Panc1 (cell line): ENCODE results near the gene DRD2. TPM values are rescaled to one million over a fixed set of nuclear protein-coding genes. Genes with fewer than 3 reads are reported as not detected.

Source experiments
- ATAC-seq: fragments of 200-7000 bp; cut with Tn5 transposase; 2 replicates; pipeline ENCODE4 v1.9.1; 2020; ENCODE audit warnings: mild to moderate bottlenecking, moderate library complexity
- BruUV-seq: library from RNA; stranded (reverse); fragments of 400-500 nt; replicated peaks from 2 replicates; lab custom pipeline; 2021; lab: Mats Ljungman, UMichigan
- CTCF ChIA-PET: fragments of 300-600 bp; sonication (Branson Sonifier 250); formaldehyde crosslinking; loops from one replicate; lab custom pipeline; 2022; ENCODE audit warnings: antibody characterized with exemption; lab: Charles Lee
- POLR2A ChIA-PET: fragments of 300-600 bp; sonication (Branson Sonifier 250); formaldehyde crosslinking; loops from one replicate; lab custom pipeline; 2022; ENCODE audit warnings: antibody characterized with exemption; lab: Charles Lee
- DNase-seq: peaks from one replicate; pipeline ENCODE4 v3.0.0-alpha.2; 2010; ENCODE audit warnings: low read depth, low spot score
- H3K27ac ChIP-seq: 2 replicates; pipeline ENCODE4 v1.5.1; 2011; ENCODE audit warnings: mild to moderate bottlenecking, low read length, inconsistent platforms
- H3K27me3 ChIP-seq: fragments of 200-500 bp; sonication (Bioruptor generic); 2 replicates; pipeline ENCODE4 v1.6.0; 2014; ENCODE audit warnings: low read length, inconsistent platforms; ENCODE audit not compliant: control insufficient read depth, insufficient read depth
- H3K36me3 ChIP-seq: fragments of 200-500 bp; sonication (Bioruptor generic); 2 replicates; pipeline ENCODE4 v1.5.1; 2014; ENCODE audit warnings: inconsistent platforms, mild to moderate bottlenecking, low read length, moderate library complexity; ENCODE audit not compliant: control insufficient read depth, insufficient read depth
- H3K4me1 ChIP-seq: 2 replicates; pipeline ENCODE4 v1.5.1; 2011; ENCODE audit warnings: inconsistent platforms, mild to moderate bottlenecking, low read length, moderate library complexity; ENCODE audit not compliant: control insufficient read depth, insufficient read depth
- H3K4me3 ChIP-seq, 2 experiments: 2 replicates each; pipeline ENCODE4 v1.5.1; 2011 to 2012; ENCODE audit warnings: low read depth in 2 of 2, low read length in 2 of 2, mild to moderate bottlenecking in 2 of 2, inconsistent platforms in 1 of 2, moderate library complexity in 1 of 2
- H3K9me3 ChIP-seq: fragments of 200-500 bp; sonication (Bioruptor generic); 2 replicates; pipeline ENCODE4 v1.5.1; 2014; ENCODE audit warnings: low read depth, mild to moderate bottlenecking, inconsistent platforms, low read length, moderate library complexity; ENCODE audit not compliant: control insufficient read depth, insufficient read depth
- POLR2AphosphoS5 ChIP-seq: IDR thresholded peaks from 2 replicates; pipeline ENCODE4 v1.6.1; 2012; ENCODE audit warnings: mild to moderate bottlenecking, low read depth, low read length, moderate library complexity
- REST ChIP-seq, 2 experiments: IDR thresholded peaks; 2 replicates each; pipeline ENCODE4 v1.6.1; 2011 to 2012; ENCODE audit warnings: low read depth in 2 of 2, control low read depth in 1 of 2, low read length in 1 of 2, mild to moderate bottlenecking in 1 of 2, moderate library complexity in 1 of 2; ENCODE audit not compliant: insufficient read depth in 1 of 2
- SIN3A ChIP-seq: IDR thresholded peaks from 2 replicates; pipeline ENCODE4 v1.6.1; 2012; ENCODE audit warnings: low read depth, mild to moderate bottlenecking, low read length, moderate library complexity, borderline replicate concordance; ENCODE audit not compliant: insufficient read depth
- TCF7L2 ChIP-seq: IDR thresholded peaks from 2 replicates; pipeline ENCODE4 v1.6.1; 2011; ENCODE audit warnings: mild to moderate bottlenecking, low read depth, low read length, inconsistent platforms
- in situ Hi-C: cut with HindIII; loops from 2 replicates; pipeline ENCODE4 v1.10.0; 2016; ENCODE audit warnings: low sequenced_read_pairs, low pct_unique_long_range_greater_than_20kb
- intact Hi-C: fragments of 100-400 bp; cut with micrococcal nuclease; formaldehyde crosslinking; loops from one replicate; pipeline ENCODE4 v1.10.0; 2022; ENCODE audit not compliant: unreplicated experiment
- total RNA-seq: library from RNA; stranded (reverse); gene quantifications from one replicate; pipeline ENCODE4 v1.2.1, GENCODE V29; 2021; ENCODE audit not compliant: unreplicated experiment
- TF ChIP-seq, protein P1 (sequence below): fragments of 450-650 bp; IDR thresholded peaks from 2 replicates; pipeline ENCODE4 v1.5.1; 2017; ENCODE audit warnings: mild to moderate bottlenecking

The DRD2 gene
- total RNA-seq, 1 experiment from 2014 or later, result 5.3 TPM

DNA sequence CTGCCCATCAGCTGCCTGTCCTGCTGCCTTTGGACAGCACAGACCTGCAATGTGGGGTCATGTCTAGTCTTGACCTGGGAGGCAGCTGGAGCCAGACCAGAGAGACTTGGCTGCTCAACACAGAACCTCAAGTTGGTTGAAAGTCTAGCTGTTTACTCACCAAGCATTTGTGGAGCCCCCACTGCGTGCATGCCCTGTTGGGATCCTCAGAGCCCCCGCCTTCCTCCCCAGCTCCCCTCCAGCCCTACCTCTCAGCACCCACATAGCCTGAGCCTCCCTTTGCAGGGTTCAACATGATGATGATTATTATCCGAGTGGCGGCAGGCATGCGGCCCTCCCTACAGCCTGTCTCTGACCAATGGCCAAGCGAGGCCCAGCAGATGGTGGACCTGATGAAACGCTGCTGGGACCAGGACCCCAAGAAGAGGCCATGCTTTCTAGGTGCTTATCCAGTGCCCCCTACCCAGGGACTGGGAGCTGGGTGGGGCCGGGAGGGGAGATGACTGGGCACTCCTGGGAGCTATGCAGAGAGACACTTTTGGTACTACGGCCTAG, 79.3 kb downstream of the DRD2 start:
- DNase-seq (no peak), ATAC-seq (no peak)
- TF ChIP-seq POLR2AphosphoS5, result no peak
- no peak for TF ChIP-seq SIN3A
- TF ChIP-seq, protein P1, sequence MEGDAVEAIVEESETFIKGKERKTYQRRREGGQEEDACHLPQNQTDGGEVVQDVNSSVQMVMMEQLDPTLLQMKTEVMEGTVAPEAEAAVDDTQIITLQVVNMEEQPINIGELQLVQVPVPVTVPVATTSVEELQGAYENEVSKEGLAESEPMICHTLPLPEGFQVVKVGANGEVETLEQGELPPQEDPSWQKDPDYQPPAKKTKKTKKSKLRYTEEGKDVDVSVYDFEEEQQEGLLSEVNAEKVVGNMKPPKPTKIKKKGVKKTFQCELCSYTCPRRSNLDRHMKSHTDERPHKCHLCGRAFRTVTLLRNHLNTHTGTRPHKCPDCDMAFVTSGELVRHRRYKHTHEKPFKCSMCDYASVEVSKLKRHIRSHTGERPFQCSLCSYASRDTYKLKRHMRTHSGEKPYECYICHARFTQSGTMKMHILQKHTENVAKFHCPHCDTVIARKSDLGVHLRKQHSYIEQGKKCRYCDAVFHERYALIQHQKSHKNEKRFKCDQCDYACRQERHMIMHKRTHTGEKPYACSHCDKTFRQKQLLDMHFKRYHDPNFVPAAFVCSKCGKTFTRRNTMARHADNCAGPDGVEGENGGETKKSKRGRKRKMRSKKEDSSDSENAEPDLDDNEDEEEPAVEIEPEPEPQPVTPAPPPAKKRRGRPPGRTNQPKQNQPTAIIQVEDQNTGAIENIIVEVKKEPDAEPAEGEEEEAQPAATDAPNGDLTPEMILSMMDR, result no peak
- TF ChIP-seq TCF7L2, result no peak
- no peak for TF ChIP-seq REST (IDR thresholded peaks at IDR 0.05; ENCODE audit: insufficient read depth in 1 of 2, low read depth in 2 of 2, low read length in 1 of 2)
- Histone ChIP-seq H3K27me3 (no peaks in the 10 kb centered on the region), H3K9me3 (no peaks in the 10 kb centered on the region), H3K4me3 (no peak overlapping the region), H3K36me3 (no peaks in the 10 kb centered on the region), H3K27ac (no peak overlapping the region), H3K4me1 (no peaks in the 10 kb centered on the region)
- BruUV-seq, result no TSS peak
- intact Hi-C loops, result no loop called here
- POLR2A ChIA-PET, result no interaction called here
- CTCF ChIA-PET, result no interaction called here
- in situ Hi-C loops, result no loop called here

DNA sequence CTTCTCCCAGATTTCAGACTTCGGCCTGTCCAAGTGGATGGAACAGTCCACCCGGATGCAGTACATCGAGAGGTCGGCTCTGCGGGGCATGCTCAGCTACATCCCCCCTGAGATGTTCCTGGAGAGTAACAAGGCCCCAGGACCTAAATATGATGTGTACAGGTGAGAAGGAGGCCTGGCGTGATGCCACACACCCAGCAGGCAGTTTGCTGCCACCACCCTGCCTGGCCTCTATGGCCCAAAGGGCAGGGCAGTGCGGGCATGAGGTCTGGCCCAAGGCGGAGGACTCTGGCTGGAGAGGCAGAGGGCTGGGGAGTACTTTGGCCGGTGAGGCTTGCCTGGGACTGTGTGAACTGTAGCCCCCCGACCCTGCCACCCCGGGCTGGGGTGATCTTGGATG, 80.3 kb downstream of the DRD2 start:
- intact Hi-C loops, result no loop called here
- no peak overlapping the region for H3K4me3 ChIP-seq
- in situ Hi-C loops, result no loop called here
- TF ChIP-seq POLR2AphosphoS5 (no peak), REST (IDR thresholded peaks at IDR 0.05; ENCODE audit: insufficient read depth in 1 of 2, low read depth in 2 of 2, low read length in 1 of 2) (no peak), TCF7L2 (no peak), SIN3A (no peak)
- TF ChIP-seq, protein P1, result no peak
- H3K36me3 ChIP-seq, result no peaks in the 10 kb centered on the region
- peaks cover under 1% of the 10 kb centered on the region; the same call in 1 of the 2 replicates for H3K27me3 ChIP-seq
- ATAC-seq, result no peak
- DNase-seq, result no peak
- no peaks in the 10 kb centered on the region for H3K4me1 ChIP-seq
- no TSS peak for BruUV-seq
- H3K9me3 ChIP-seq, result no peaks in the 10 kb centered on the region
- CTCF ChIA-PET, result no interaction called here
- POLR2A ChIA-PET, result interaction anchor here (0.6 kb wide), 1 partner anchor 336 kb away, joined by 3 read pairs; no protein-coding TSS in a partner anchor
- no peak overlapping the region for H3K27ac ChIP-seq
